ENCODE results near the gene TTBK1. TPM values are rescaled to one million over a fixed set of nuclear protein-coding genes. Genes with fewer than 3 reads are reported as not detected.

Gene TTBK1
- total and polyA plus RNA-seq, 2 of the 4 experiments (the other 2 are of a cell fraction), result 0.02 TPM; not detected in 1

DNA sequence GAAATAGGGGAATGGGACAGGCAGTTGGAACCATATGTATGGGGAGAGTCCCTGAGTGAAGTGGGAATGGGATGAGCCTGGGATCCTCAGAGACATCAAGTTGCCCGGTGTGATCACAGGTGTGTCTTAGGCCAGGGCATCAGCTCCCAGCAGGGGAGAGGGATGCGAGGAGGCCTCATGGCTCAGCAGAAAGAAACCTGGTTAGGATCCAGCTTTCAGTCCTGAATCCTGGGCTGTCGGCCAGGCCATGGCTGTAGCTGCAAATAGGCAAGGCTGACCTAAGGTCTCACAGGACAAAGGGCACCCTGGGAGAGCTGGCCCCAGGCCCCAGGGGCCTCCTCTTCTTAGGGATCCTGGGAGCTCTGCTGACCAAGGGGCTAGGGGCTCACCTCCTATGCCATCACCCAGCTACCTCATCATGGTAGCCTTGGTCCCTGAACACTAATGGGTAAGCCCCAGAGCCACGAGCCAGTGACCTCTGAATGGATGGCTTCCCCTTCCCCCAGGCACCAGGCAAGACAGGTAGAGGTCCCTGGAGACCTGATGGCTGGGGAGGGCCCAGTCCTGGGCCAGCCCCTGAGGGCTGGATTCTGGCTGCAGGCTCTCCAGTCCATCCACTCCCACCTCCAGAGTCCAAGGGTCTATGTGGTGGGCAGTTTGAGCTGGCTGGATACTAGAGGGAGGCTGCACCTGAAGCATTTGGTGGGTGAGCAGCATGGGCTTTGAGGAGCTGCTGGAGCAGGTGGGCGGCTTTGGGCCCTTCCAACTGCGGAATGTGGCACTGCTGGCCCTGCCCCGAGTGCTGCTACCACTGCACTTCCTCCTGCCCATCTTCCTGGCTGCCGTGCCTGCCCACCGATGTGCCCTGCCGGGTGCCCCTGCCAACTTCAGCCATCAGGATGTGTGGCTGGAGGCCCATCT lies 54.6 kb downstream of the TTBK1 start, which contains the start of gene SLC22A7:
SLC22A7 (plus strand) TSS at position 617 of the 921 bp plus-strand sequence; CDS start at position 716, 99 bp downstream.
- ChIA-PET POLR2A (ENCODE audit: unreplicated experiment) (no interaction called here), CTCF (interaction anchor here (0.6 kb wide), 1 partner anchor 18 kb away, joined by 3 read pairs; no protein-coding TSS in a partner anchor)
- Histone ChIP-seq H2BK5ac (ENCODE audit: low read depth, low read length, poor library complexity, severe bottlenecking) (no peak within 1 kb of the TSS), H2AK9ac (replicated peaks; ENCODE audit: low read depth, low read length, poor library complexity) (no peak within 1 kb of the TSS), H4K20me1 (ENCODE audit: insufficient read depth, low read length) (no peaks in the 10 kb centered on the region), H3K27ac (ENCODE audit: insufficient read depth, low read length) (no peak within 1 kb of the TSS), H3K4me1 (ENCODE audit: control insufficient read depth, insufficient read depth, low read length) (no peaks in the 10 kb centered on the region), H3K27me3 (ENCODE audit: control insufficient read depth, insufficient read depth, low read length) (peaks cover 58% of the 10 kb centered on the region), H3K18ac (ENCODE audit: low read depth, low read length) (no peak within 1 kb of the TSS), H3K4me2 (ENCODE audit: low read depth, low read length) (no peak within 1 kb of the TSS), H3K4me3 (ENCODE audit: insufficient read depth, low read depth, low read length) (no peak within 1 kb of the TSS), H3K9me1 (ENCODE audit: insufficient read depth, low read length) (no peaks in the 10 kb centered on the region), H2AK5ac (ENCODE audit: low read depth, low read length) (no peak within 1 kb of the TSS), H2AFZ (replicated peaks; ENCODE audit: low read length, poor library complexity) (peak within 1 kb of the TSS; percentile 67), H4K8ac (ENCODE audit: low read depth in 2 of 2, low read length in 2 of 2) (no peak within 1 kb of the TSS), H4K91ac (ENCODE audit: insufficient read depth, low read depth, low read length) (no peak within 1 kb of the TSS), H3K4ac (ENCODE audit: low read depth, low read length) (no peak within 1 kb of the TSS), H2BK120ac (ENCODE audit: low read depth, low read length) (no peak within 1 kb of the TSS), H3K36me3 (ENCODE audit: control insufficient read depth, insufficient read depth, low read length) (no peaks in the 10 kb centered on the region), H3K23ac (ENCODE audit: low read depth, low read length) (no peak within 1 kb of the TSS), H4K5ac (ENCODE audit: low read depth, low read length) (no peak within 1 kb of the TSS), H3K14ac (replicated peaks; ENCODE audit: low read depth, low read length) (no peak within 1 kb of the TSS), H3K9ac (ENCODE audit: low read depth, low read length) (no peak within 1 kb of the TSS), H3K56ac (ENCODE audit: extremely low read depth, insufficient read depth, low read length) (no peak within 1 kb of the TSS), H2BK15ac (ENCODE audit: low read depth, low read length) (no peak within 1 kb of the TSS), H2BK20ac (ENCODE audit: low read depth, low read length) (no peak within 1 kb of the TSS), H3K79me1 (ENCODE audit: low read depth in 1 of 2, low read length in 2 of 2) (no peaks in the 10 kb centered on the region), H3K9me3 (ENCODE audit: control insufficient read depth, insufficient read depth, low read length) (no peaks in the 10 kb centered on the region)
- no peak for DNase-seq
- intact Hi-C loops (cut with micrococcal nuclease), result no loop called here
- no TSS peak for BruUV-seq (replicated peaks)
- 20% methylated on average over 1 of the region's 10 CpGs; no CpG with 5 or more reads in 1 of the 2 experiments for WGBS, 2 experiments (ENCODE audit: extremely low coverage in 2 of 2, insufficient read length in 1 of 2)
- dilution Hi-C loops (cut with HindIII; ENCODE audit: low sequenced_read_pairs, unreplicated experiment), result no loop called here
- ATAC-seq (ENCODE audit: low read depth), result no peak
- in situ Hi-C loops (cut with MboI; ENCODE audit: low sequenced_read_pairs), result no loop called here
- TF ChIP-seq MXI1 (IDR thresholded peaks at IDR 0.05; ENCODE audit: borderline replicate concordance, low read depth, low read length) (no peak), CEBPB (IDR thresholded peaks at IDR 0.05; ENCODE audit: low read depth, low read length) (no peak), POLR2A (IDR thresholded peaks at IDR 0.05; ENCODE audit: low read depth, low read length) (no peak), SMC3 (IDR thresholded peaks at IDR 0.05; ENCODE audit: low read depth, low read length) (no peak), CHD1 (IDR thresholded peaks at IDR 0.05; ENCODE audit: low read depth, low read length) (no peak)
- TF ChIP-seq, protein P1, sequence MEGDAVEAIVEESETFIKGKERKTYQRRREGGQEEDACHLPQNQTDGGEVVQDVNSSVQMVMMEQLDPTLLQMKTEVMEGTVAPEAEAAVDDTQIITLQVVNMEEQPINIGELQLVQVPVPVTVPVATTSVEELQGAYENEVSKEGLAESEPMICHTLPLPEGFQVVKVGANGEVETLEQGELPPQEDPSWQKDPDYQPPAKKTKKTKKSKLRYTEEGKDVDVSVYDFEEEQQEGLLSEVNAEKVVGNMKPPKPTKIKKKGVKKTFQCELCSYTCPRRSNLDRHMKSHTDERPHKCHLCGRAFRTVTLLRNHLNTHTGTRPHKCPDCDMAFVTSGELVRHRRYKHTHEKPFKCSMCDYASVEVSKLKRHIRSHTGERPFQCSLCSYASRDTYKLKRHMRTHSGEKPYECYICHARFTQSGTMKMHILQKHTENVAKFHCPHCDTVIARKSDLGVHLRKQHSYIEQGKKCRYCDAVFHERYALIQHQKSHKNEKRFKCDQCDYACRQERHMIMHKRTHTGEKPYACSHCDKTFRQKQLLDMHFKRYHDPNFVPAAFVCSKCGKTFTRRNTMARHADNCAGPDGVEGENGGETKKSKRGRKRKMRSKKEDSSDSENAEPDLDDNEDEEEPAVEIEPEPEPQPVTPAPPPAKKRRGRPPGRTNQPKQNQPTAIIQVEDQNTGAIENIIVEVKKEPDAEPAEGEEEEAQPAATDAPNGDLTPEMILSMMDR (conservative IDR thresholded peaks at IDR 0.05; ENCODE audit: low read depth, low read length), result no peak
